Right renal cortex interstitium (tissue), 3 donors: ENCODE measurements around the gene DCDC1. TPM values are rescaled to one million over a fixed set of nuclear protein-coding genes. Genes with fewer than 3 reads are reported as not detected.

Source experiments
- polyA plus RNA-seq, 3 donors: library from polyadenylated mRNA; unstranded; fragments of 120-200 nt; gene quantifications; one replicate each; pipeline ENCODE4 v1.2.1, GENCODE V29; 2013; ENCODE audit not compliant: insufficient read length in 3 of 3

Gene DCDC1
- polyA plus RNA-seq, 3 donors, result 3.4 to 4.7 (median 3.6) TPM

Other genes starting within 250 kb of the DCDC1 start
- gene DNAJC24, start 121 bp upstream of the DCDC1 start, polyA plus RNA-seq, result 10 to 100 TPM; 21.1 to 22.9 (median 22.4) TPM
- gene IMMP1L, start 139.9 kb upstream of the DCDC1 start, polyA plus RNA-seq, result 10 to 100 TPM; 47.8 to 57.6 (median 51.8) TPM
- gene ELP4, start 140.0 kb upstream of the DCDC1 start, polyA plus RNA-seq, result 10 to 100 TPM; 28.0 to 28.7 (median 28.7) TPM